ENCODE measurements around the gene CIAO3. TPM values are rescaled to one million over a fixed set of nuclear protein-coding genes. Genes with fewer than 3 reads are reported as not detected.
A peak's percentile ranks its signal among the peaks of the same experiment; 100 is the strongest.

Gene CIAO3
- total RNA-seq, 1 experiment from 2014 or later: 44.5 TPM

- no TSS peak for BruUV-seq (replicated peaks)
- no peak for TF ChIP-seq CTCF (IDR thresholded peaks at IDR 0.05; ENCODE audit: insufficient read depth in 1 of 2, low read depth in 1 of 2, low read length in 1 of 2, severe bottlenecking in 1 of 2, unreplicated experiment in 1 of 2)
- Mint-ChIP-seq H3K4me1 (ENCODE audit: low read depth, unreplicated experiment) (peaks cover 7% of the 10 kb centered on the region), H3K9me3 (ENCODE audit: unreplicated experiment) (no peaks in the 10 kb centered on the region), H3K27ac (ENCODE audit: unreplicated experiment) (no peak overlapping the region), H3K36me3 (ENCODE audit: insufficient read depth, unreplicated experiment) (peaks cover 7% of the 10 kb centered on the region), H3K27me3 (ENCODE audit: insufficient read depth, unreplicated experiment) (peaks cover 6% of the 10 kb centered on the region), H3K4me3 (ENCODE audit: unreplicated experiment) (no peak overlapping the region)
- Histone ChIP-seq H3K36me3 (ENCODE audit: control insufficient read depth, insufficient read depth, low read length) (no peaks in the 10 kb centered on the region), H3K4me1 (peaks cover 6% of the 10 kb centered on the region; the same call in 1 of the 2 replicates), H3K27me3 (replicated peaks; ENCODE audit: control insufficient read depth, insufficient read depth, low read length) (no peaks in the 10 kb centered on the region; the same call in 1 of the 2 replicates), H3K4me3 (ENCODE audit: low read depth, low read length) (no peak overlapping the region), H3K9me3 (no peaks in the 10 kb centered on the region)
- no peak for DNase-seq
- ChIA-PET POLR2A (no interaction called here), CTCF (no interaction called here)
- intact Hi-C loops (cut with micrococcal nuclease; ENCODE audit: unreplicated experiment): no loop called here
Observed at GRCh38 chr16:708019-708418, 32.8 kb downstream of the CIAO3 start.

GRCh38 chr16:707062-707538, 33.7 kb downstream of the CIAO3 start:
- Histone ChIP-seq H3K27me3 (replicated peaks; ENCODE audit: control insufficient read depth, insufficient read depth, low read length) (no peaks in the 10 kb centered on the region; the same call in none of the 2 replicates), H3K4me3 (ENCODE audit: low read depth, low read length) (no peak overlapping the region), H3K4me1 (peaks cover 6% of the 10 kb centered on the region; the same call in 1 of the 2 replicates), H3K36me3 (ENCODE audit: control insufficient read depth, insufficient read depth, low read length) (no peaks in the 10 kb centered on the region), H3K9me3 (no peaks in the 10 kb centered on the region)
- peaks cover 4% of the 10 kb centered on the region for H3K36me3 Mint-ChIP-seq (ENCODE audit: insufficient read depth, unreplicated experiment)
- H3K27me3 Mint-ChIP-seq (ENCODE audit: insufficient read depth, unreplicated experiment): peaks cover 13% of the 10 kb centered on the region
- no peak overlapping the region for H3K4me3 Mint-ChIP-seq (ENCODE audit: unreplicated experiment)
- ChIA-PET CTCF (interaction anchor here (0.6 to 0.8 kb wide), 2 partner anchors 19 to 59 kb away, joined by 3 to 4 read pairs; partner anchors contain the start of genes CCDC78 and HAGHL), POLR2A (interaction anchor here (1.0 kb wide), 1 partner anchor 14 kb away, joined by 4 read pairs; the partner anchor contains the start of gene ANTKMT)
- no peak overlapping the region for H3K27ac Mint-ChIP-seq (ENCODE audit: unreplicated experiment)
- H3K4me1 Mint-ChIP-seq (ENCODE audit: low read depth, unreplicated experiment): no peaks in the 10 kb centered on the region
- no TSS peak for BruUV-seq (replicated peaks)
- no peak for DNase-seq
- TF ChIP-seq CTCF (IDR thresholded peaks at IDR 0.05; ENCODE audit: insufficient read depth in 1 of 2, low read depth in 1 of 2, low read length in 1 of 2, severe bottlenecking in 1 of 2, unreplicated experiment in 1 of 2): no peak
- no peaks in the 10 kb centered on the region for H3K9me3 Mint-ChIP-seq (ENCODE audit: unreplicated experiment)
- intact Hi-C loops (cut with micrococcal nuclease; ENCODE audit: unreplicated experiment): no loop called here

- H3K4me3 Mint-ChIP-seq (ENCODE audit: unreplicated experiment): peak overlapping the region; percentile 11
- H3K27me3 Mint-ChIP-seq (ENCODE audit: insufficient read depth, unreplicated experiment): peaks cover 14% of the 10 kb centered on the region
- no peaks in the 10 kb centered on the region for H3K9me3 ChIP-seq
- ChIA-PET CTCF (interaction anchor here (0.6 to 0.8 kb wide), 2 partner anchors 20 to 59 kb away, joined by 3 to 4 read pairs; partner anchors contain the start of genes CCDC78 and HAGHL), POLR2A (interaction anchor here (1.0 kb wide), 2 partner anchors 15 kb away, joined by 3 to 4 read pairs; partner anchors contain the start of gene ANTKMT)
- peaks cover 6% of the 10 kb centered on the region; the same call in 1 of the 2 replicates for H3K4me1 ChIP-seq
- no peak for DNase-seq
- peak overlapping the region; percentile 26 for H3K4me3 ChIP-seq (ENCODE audit: low read depth, low read length)
- no peak overlapping the region for H3K27ac Mint-ChIP-seq (ENCODE audit: unreplicated experiment)
- no peaks in the 10 kb centered on the region for H3K9me3 Mint-ChIP-seq (ENCODE audit: unreplicated experiment)
- intact Hi-C loops (cut with micrococcal nuclease; ENCODE audit: unreplicated experiment): no loop called here
- TF ChIP-seq CTCF (IDR thresholded peaks at IDR 0.05; ENCODE audit: insufficient read depth in 1 of 2, low read depth in 1 of 2, low read length in 1 of 2, severe bottlenecking in 1 of 2, unreplicated experiment in 1 of 2): no peak
- H3K4me1 Mint-ChIP-seq (ENCODE audit: low read depth, unreplicated experiment): no peaks in the 10 kb centered on the region
- H3K27me3 ChIP-seq (replicated peaks; ENCODE audit: control insufficient read depth, insufficient read depth, low read length): no peaks in the 10 kb centered on the region; the same call in none of the 2 replicates
- H3K36me3 Mint-ChIP-seq (ENCODE audit: insufficient read depth, unreplicated experiment): peaks cover 6% of the 10 kb centered on the region
- no peaks in the 10 kb centered on the region for H3K36me3 ChIP-seq (ENCODE audit: control insufficient read depth, insufficient read depth, low read length)
- no TSS peak for BruUV-seq (replicated peaks)
Observed at GRCh38 chr16:706189-707061, 34.4 kb downstream of the CIAO3 start.
